Duodenal mucosa (tissue), 2 donors: ENCODE data around the gene TIMM13.
A peak's percentile ranks its signal among the peaks of the same experiment; 100 is the strongest.
"Not testable (repeated sequence)": the region's sequence is repeated elsewhere in the genome, so short reads cannot be mapped to it uniquely, and the experiment has no call there.

ENCODE experiments used
- H3K27ac ChIP-seq: one replicate; pipeline ENCODE4 v1.7.0; 2013; ENCODE audit warnings: low read depth, low read length
- H3K27me3 ChIP-seq, 2 donors: one replicate each; pipeline ENCODE4 v1.7.0; 2013; ENCODE audit warnings: low read length in 2 of 2, control low read depth in 1 of 2; ENCODE audit not compliant: insufficient read depth in 2 of 2, control insufficient read depth in 1 of 2
- H3K36me3 ChIP-seq, 2 donors: one replicate each; pipeline ENCODE4 v1.7.0; 2013; ENCODE audit warnings: low read length in 2 of 2, control low read depth in 1 of 2; ENCODE audit not compliant: insufficient read depth in 2 of 2, control insufficient read depth in 1 of 2
- H3K4me1 ChIP-seq, 2 donors: one replicate each; pipeline ENCODE4 v1.7.0; 2013; ENCODE audit warnings: low read length in 2 of 2, control low read depth in 1 of 2; ENCODE audit not compliant: insufficient read depth in 2 of 2, control insufficient read depth in 1 of 2
- H3K4me3 ChIP-seq, 2 donors: one replicate each; pipeline ENCODE4 v1.7.0; 2013; ENCODE audit warnings: low read length in 2 of 2, low read depth in 1 of 2
- H3K9ac ChIP-seq, 2 donors: one replicate each; pipeline ENCODE4 v1.7.0; 2013; ENCODE audit warnings: low read length in 2 of 2, low read depth in 1 of 2
- H3K9me3 ChIP-seq, 2 donors: one replicate each; pipeline ENCODE4 v1.7.0; 2013; ENCODE audit warnings: low read length in 2 of 2, control low read depth in 1 of 2; ENCODE audit not compliant: control insufficient read depth in 1 of 2

The TIMM13 gene

GRCh38 chr19:2395293-2395829 lies 32.0 kb downstream of the TIMM13 start:
- not testable (repeated sequence) for H3K4me3 ChIP-seq, H3K36me3 ChIP-seq, H3K27me3 ChIP-seq, H3K9me3 ChIP-seq, H3K9ac ChIP-seq
- Histone ChIP-seq H3K4me1 (peaks cover 0 to 10% of the 10 kb centered on the region in 2 donors), H3K27ac (peak overlapping the region; percentile 20)

- Histone ChIP-seq H3K4me3 (peak overlapping the region; percentile 60 to 70), H3K4me1 (peaks cover 0 to 10% of the 10 kb centered on the region in 2 donors), H3K27ac (peak overlapping the region; percentile 20), H3K36me3 (no peaks in the 10 kb centered on the region), H3K27me3 (no peaks in the 10 kb centered on the region), H3K9ac (peak overlapping the region in 1 of 2 donors; percentile 44), H3K9me3 (no peaks in the 10 kb centered on the region)
Observed at GRCh38 chr19:2394442-2395292, 32.7 kb downstream of the TIMM13 start.

- Histone ChIP-seq H3K27ac (no peak overlapping the region), H3K4me1 (peaks cover 0 to 10% of the 10 kb centered on the region in 2 donors), H3K27me3 (no peaks in the 10 kb centered on the region), H3K9me3 (no peaks in the 10 kb centered on the region), H3K4me3 (peak overlapping the region; percentile 60 to 70), H3K36me3 (no peaks in the 10 kb centered on the region), H3K9ac (peak overlapping the region in 1 of 2 donors; percentile 44)
Observed at GRCh38 chr19:2394054-2394441, 33.3 kb downstream of the TIMM13 start.

- not testable (repeated sequence) for H3K9ac ChIP-seq, H3K9me3 ChIP-seq, H3K27me3 ChIP-seq
Observed at GRCh38 chr19:2392899-2393298, 34.5 kb downstream of the TIMM13 start.

GRCh38 chr19:2392366-2392765 lies 35.0 kb downstream of the TIMM13 start:
- no peaks in the 10 kb centered on the region for H3K36me3 ChIP-seq
- H3K27me3 ChIP-seq: no peaks in the 10 kb centered on the region
- no peak overlapping the region for H3K9ac ChIP-seq
- no peak overlapping the region for H3K27ac ChIP-seq
- no peak overlapping the region for H3K4me3 ChIP-seq
- peaks cover 0 to 10% of the 10 kb centered on the region in 2 donors for H3K4me1 ChIP-seq
- no peaks in the 10 kb centered on the region for H3K9me3 ChIP-seq

More at GRCh38 chr19:2392899-2393298, 34.5 kb downstream of the TIMM13 start:
- H3K36me3 ChIP-seq, H3K27ac ChIP-seq, H3K4me3 ChIP-seq: not testable (repeated sequence)
- peaks cover 0 to 10% of the 10 kb centered on the region in 2 donors for H3K4me1 ChIP-seq

- no peaks in the 10 kb centered on the region for H3K27me3 ChIP-seq
- no peak overlapping the region for H3K4me3 ChIP-seq
- H3K4me1 ChIP-seq: peaks cover 0 to 10% of the 10 kb centered on the region in 2 donors
- H3K27ac ChIP-seq: no peak overlapping the region
- H3K9ac ChIP-seq: no peak overlapping the region
- H3K9me3 ChIP-seq: no peaks in the 10 kb centered on the region
- H3K36me3 ChIP-seq: no peaks in the 10 kb centered on the region
Observed at GRCh38 chr19:2391118-2391725, 36.2 kb downstream of the TIMM13 start.

- peaks cover 0 to 4% of the 10 kb centered on the region in 2 donors for H3K4me1 ChIP-seq
- no peak overlapping the region for H3K27ac ChIP-seq
- H3K36me3 ChIP-seq: no peaks in the 10 kb centered on the region
- no peaks in the 10 kb centered on the region for H3K9me3 ChIP-seq
- no peak overlapping the region for H3K4me3 ChIP-seq
- no peaks in the 10 kb centered on the region for H3K27me3 ChIP-seq
- H3K9ac ChIP-seq: no peak overlapping the region
Observed at GRCh38 chr19:2389594-2389993, 37.8 kb downstream of the TIMM13 start.

- Histone ChIP-seq H3K27ac (no peak overlapping the region), H3K36me3 (no peaks in the 10 kb centered on the region), H3K9ac (no peak overlapping the region), H3K9me3 (no peaks in the 10 kb centered on the region), H3K4me1 (no peaks in the 10 kb centered on the region), H3K4me3 (no peak overlapping the region), H3K27me3 (peaks cover 0 to under 1% of the 10 kb centered on the region in 2 donors)
Observed at GRCh38 chr19:2387367-2388288, 39.8 kb downstream of the TIMM13 start.

GRCh38 chr19:2385053-2385721 lies 42.2 kb downstream of the TIMM13 start:
- Histone ChIP-seq H3K9me3 (peaks cover 4 to 6% of the 10 kb centered on the region in 2 donors), H3K27ac (no peak overlapping the region), H3K4me3 (peak overlapping the region; percentile 30 to 50), H3K36me3 (no peaks in the 10 kb centered on the region), H3K4me1 (no peaks in the 10 kb centered on the region), H3K9ac (no peak overlapping the region), H3K27me3 (peaks cover 0 to 3% of the 10 kb centered on the region in 2 donors)
